NCI-H524 (cell line): ENCODE measurements around the gene TRIM56.
"Not testable (repeated sequence)": the region's sequence is repeated elsewhere in the genome, so short reads cannot be mapped to it uniquely, and the experiment has no call there.

ENCODE experiments used
- DNase-seq, 2 experiments: peaks; one replicate each; lab custom pipeline; 2025; lab: John Stamatoyannopoulos, UW

The TRIM56 gene

GRCh38 chr7:101089876-101090275 lies 4.6 kb downstream of the TRIM56 start:
- no peak for DNase-seq

- DNase-seq = not testable (repeated sequence)
Measured at GRCh38 chr7:101092266-101092905, 7.1 kb downstream of the TRIM56 start.

- no peak for DNase-seq
Measured at GRCh38 chr7:101093906-101094305, 8.6 kb downstream of the TRIM56 start.

GRCh38 chr7:101094376-101094775 lies 9.1 kb downstream of the TRIM56 start:
- DNase-seq = no peak

GRCh38 chr7:101094791-101095375 lies 9.6 kb downstream of the TRIM56 start:
- DNase-seq = peak in 1 of 2 experiments; percentile 5

- DNase-seq = no peak
Measured at GRCh38 chr7:101096331-101096956, 11.2 kb downstream of the TRIM56 start.

GRCh38 chr7:101096957-101097347 lies 11.7 kb downstream of the TRIM56 start:
- DNase-seq = no peak

GRCh38 chr7:101097561-101097960 lies 12.3 kb downstream of the TRIM56 start:
- DNase-seq = no peak

GRCh38 chr7:101099969-101100781 lies 14.9 kb downstream of the TRIM56 start:
- no peak for DNase-seq

- no peak for DNase-seq
Measured at GRCh38 chr7:101100858-101101847, 15.9 kb downstream of the TRIM56 start.

- DNase-seq = no peak
Measured at GRCh38 chr7:101102026-101102425, 16.7 kb downstream of the TRIM56 start.

- not testable (repeated sequence) for DNase-seq
Measured at GRCh38 chr7:101103701-101104100, 18.4 kb downstream of the TRIM56 start.

- no peak for DNase-seq
Measured at GRCh38 chr7:101104193-101104713, 19.0 kb downstream of the TRIM56 start.

GRCh38 chr7:101104799-101105198 lies 19.5 kb downstream of the TRIM56 start:
- DNase-seq = no peak

- DNase-seq = not testable (repeated sequence)
Measured at GRCh38 chr7:101105248-101105647, 20.0 kb downstream of the TRIM56 start.

GRCh38 chr7:101106386-101106785 lies 21.1 kb downstream of the TRIM56 start:
- no peak for DNase-seq

GRCh38 chr7:101108330-101108857 lies 23.1 kb downstream of the TRIM56 start:
- no peak for DNase-seq

- DNase-seq = no peak
Measured at GRCh38 chr7:101108961-101109360, 23.7 kb downstream of the TRIM56 start.

- DNase-seq = no peak
Measured at GRCh38 chr7:101109368-101109767, 24.1 kb downstream of the TRIM56 start.

- no peak for DNase-seq
Measured at GRCh38 chr7:101111261-101111660, 26.0 kb downstream of the TRIM56 start.

GRCh38 chr7:101112233-101112632 lies 27.0 kb downstream of the TRIM56 start:
- no peak for DNase-seq
